Keratinocyte (primary cell): ENCODE data around the gene TACR1. TPM values are rescaled to one million over a fixed set of nuclear protein-coding genes. Genes with fewer than 3 reads are reported as not detected.

Source experiments
- DNase-seq: peaks from one replicate; pipeline ENCODE4 v3.0.0-alpha.2; 2011; ENCODE audit warnings: low read depth, missing footprints, low spot score
- FAIRE-seq: peaks from 2 replicates; lab custom pipeline; 2011; peaks lifted over from hg19 to GRCh38; lab: Jason Lieb, UNC
- H2AFZ ChIP-seq: 2 replicates; pipeline ENCODE4 v1.6.0; 2012; ENCODE audit warnings: low read length, control low read depth, inconsistent platforms; ENCODE audit not compliant: control insufficient read depth
- H3K27ac ChIP-seq: 2 replicates; pipeline ENCODE4 v1.5.1; 2011; ENCODE audit warnings: low read length; ENCODE audit not compliant: control insufficient read depth, insufficient read depth
- H3K27me3 ChIP-seq: 3 replicates; pipeline ENCODE4 v1.6.0; 2011; ENCODE audit warnings: low read length; ENCODE audit not compliant: control insufficient read depth, insufficient read depth; ENCODE audit errors: extremely low read depth
- H3K36me3 ChIP-seq, 2 experiments: 2 replicates in 1 of 2; 3 replicates in 1 of 2; pipeline ENCODE4 v1.5.1; 2011; ENCODE audit warnings: low read length in 2 of 2, mild to moderate bottlenecking in 1 of 2; ENCODE audit not compliant: control insufficient read depth in 2 of 2, insufficient read depth in 2 of 2; ENCODE audit errors: extremely low read depth in 1 of 2
- H3K4me1 ChIP-seq: 3 replicates; pipeline ENCODE4 v1.5.1; 2011; ENCODE audit warnings: low read length; ENCODE audit not compliant: control insufficient read depth, insufficient read depth; ENCODE audit errors: extremely low read depth
- H3K4me2 ChIP-seq: 3 replicates; pipeline ENCODE4 v1.6.0; 2011; ENCODE audit warnings: low read depth, low read length; ENCODE audit not compliant: control insufficient read depth, insufficient read depth; ENCODE audit errors: extremely low read depth
- H3K4me3 ChIP-seq, 3 experiments: fragments of 200-600 bp in 1 of 3; sonication (generic) in 1 of 3; 2 replicates in 2 of 3; 3 replicates in 1 of 3; pipeline ENCODE4 v1.5.1; 2011 to 2016; ENCODE audit warnings: low read length in 3 of 3, mild to moderate bottlenecking in 3 of 3, control low read depth in 2 of 3, inconsistent platforms in 1 of 3, low read depth in 1 of 3, mixed read lengths in 1 of 3, mixed run types in 1 of 3, moderate library complexity in 1 of 3; ENCODE audit not compliant: control insufficient read depth in 2 of 3, insufficient read depth in 2 of 3; ENCODE audit errors: extremely low read depth in 1 of 3
- H3K79me2 ChIP-seq: 2 replicates; pipeline ENCODE4 v1.6.0; 2012; ENCODE audit warnings: low read length; ENCODE audit not compliant: control insufficient read depth, insufficient read depth
- H3K9ac ChIP-seq: 3 replicates; pipeline ENCODE4 v1.6.0; 2011; ENCODE audit warnings: low read length; ENCODE audit not compliant: control insufficient read depth, insufficient read depth; ENCODE audit errors: extremely low read depth
- H3K9me1 ChIP-seq: 3 replicates; pipeline ENCODE4 v1.6.0; 2011; ENCODE audit warnings: low read length; ENCODE audit not compliant: control insufficient read depth, insufficient read depth; ENCODE audit errors: extremely low read depth
- H3K9me3 ChIP-seq: 2 replicates; pipeline ENCODE4 v1.5.1; 2012; ENCODE audit warnings: low read depth, low read length; ENCODE audit not compliant: control insufficient read depth
- H4K20me1 ChIP-seq: 3 replicates; pipeline ENCODE4 v1.6.0; 2011; ENCODE audit warnings: low read length; ENCODE audit not compliant: control insufficient read depth, insufficient read depth; ENCODE audit errors: extremely low read depth
- CTCF ChIP-seq, 3 experiments: IDR thresholded peaks in 1 of 3; conservative IDR thresholded peaks in 1 of 3; optimal IDR thresholded peaks in 1 of 3; 2 replicates in 2 of 3; 3 replicates in 1 of 3; pipeline versions ENCODE3 to v1.5.1; 2011; ENCODE audit warnings: low read length in 3 of 3, mild to moderate bottlenecking in 3 of 3, moderate library complexity in 2 of 3, control low read depth in 1 of 3, inconsistent platforms in 1 of 3; ENCODE audit not compliant: insufficient read depth in 2 of 3; ENCODE audit errors: extremely low read depth in 1 of 3
- EZH2 ChIP-seq: IDR thresholded peaks from one replicate; pipeline ENCODE4 v1.6.1; 2012; ENCODE audit warnings: inconsistent platforms, mild to moderate bottlenecking, low read length, moderate library complexity
- dilution Hi-C: fragments of 300-500 bp; cut with MboI; formaldehyde crosslinking; loops from one replicate; pipeline ENCODE4 v1.7.0; 2020; ENCODE audit warnings: low sequenced_read_pairs; ENCODE audit not compliant: extremely low pct_ligation_motif_present
- polyA plus RNA-seq, 5 experiments: library from polyadenylated mRNA; depleted of rRNA in 3 of 5; stranded (reverse) in 3 of 5; stranded (forward) in 1 of 5; unstranded in 1 of 5; fragments of >200 nt; gene quantifications; 1 replicate in 1 of 5; 2 replicates in 3 of 5; 3 replicates in 1 of 5; pipeline versions ENCODE4 v1.2.1 to v1.2.3, GENCODE V29; 2011 to 2012; ENCODE audit warnings: missing spikeins in 2 of 5, low read depth in 1 of 5, low replicate concordance in 1 of 5

TACR1 gene
- polyA plus RNA-seq, 1 donor (not counting 4 experiments of a cell fraction or from before 2014, with no cell fraction given): not detected

GRCh38 chr2:75031171-75031570, 168.1 kb downstream of the TACR1 start:
- dilution Hi-C loops: no loop called here
- H3K27me3 ChIP-seq: no peaks in the 10 kb centered on the region
- H2AFZ ChIP-seq: no peak overlapping the region

GRCh38 chr2:75030218-75031009, 168.9 kb downstream of the TACR1 start:
- Histone ChIP-seq H3K4me2 (no peak overlapping the region), H3K36me3 (no peaks in the 10 kb centered on the region), H3K4me1 (no peaks in the 10 kb centered on the region), H3K79me2 (no peaks in the 10 kb centered on the region), H3K9me3 (no peaks in the 10 kb centered on the region), H3K9me1 (no peaks in the 10 kb centered on the region), H3K4me3 (no peak overlapping the region), H2AFZ (no peak overlapping the region), H3K9ac (no peak overlapping the region), H4K20me1 (no peaks in the 10 kb centered on the region), H3K27me3 (no peaks in the 10 kb centered on the region), H3K27ac (no peak overlapping the region)
- DNase-seq (no peak), FAIRE-seq (no peak)
- TF ChIP-seq EZH2: no peak
- TF ChIP-seq CTCF (optimal IDR thresholded peaks at IDR 0.05 in 1 of 3, IDR thresholded peaks at IDR 0.05 in 1 of 3, conservative IDR thresholded peaks at IDR 0.05 in 1 of 3; ENCODE audit: extremely low read depth in 1 of 3, insufficient read depth in 2 of 3, low read length in 3 of 3): no peak
- dilution Hi-C loops: no loop called here

More at GRCh38 chr2:75031171-75031570, 168.1 kb downstream of the TACR1 start:
- Histone ChIP-seq H3K4me1 (no peaks in the 10 kb centered on the region), H3K9me3 (no peaks in the 10 kb centered on the region), H3K4me3 (no peak overlapping the region), H3K79me2 (no peaks in the 10 kb centered on the region), H3K36me3 (no peaks in the 10 kb centered on the region), H3K27ac (no peak overlapping the region), H3K4me2 (no peak overlapping the region), H3K9ac (no peak overlapping the region), H3K9me1 (no peaks in the 10 kb centered on the region), H4K20me1 (no peaks in the 10 kb centered on the region)
- FAIRE-seq (no peak), DNase-seq (no peak)
- no peak for TF ChIP-seq EZH2
- TF ChIP-seq CTCF (optimal IDR thresholded peaks at IDR 0.05 in 1 of 3, IDR thresholded peaks at IDR 0.05 in 1 of 3, conservative IDR thresholded peaks at IDR 0.05 in 1 of 3; ENCODE audit: extremely low read depth in 1 of 3, insufficient read depth in 2 of 3, low read length in 3 of 3): no peak
